ENCODE results near the gene MAP7D3.
"Not testable (repeated sequence)": the region's sequence is repeated elsewhere in the genome, so short reads cannot be mapped to it uniquely, and the experiment has no call there.

Gene MAP7D3

GRCh38 chrX:136251041-136251991, at the start of gene MAP7D3:
MAP7D3 (minus strand) TSS chrX:136251400; CDS start chrX:136251358, 42 bp downstream.
- Histone ChIP-seq H3K27ac (peak within 1 kb of the TSS; percentile 59), H3K4me2 (ENCODE audit: low read length) (peak within 1 kb of the TSS; percentile 59), H3K4me1 (no peaks in the 10 kb centered on the region), H3K9ac (no peak within 1 kb of the TSS), H3K36me3 (ENCODE audit: control insufficient read depth, insufficient read depth, low read length) (no peaks in the 10 kb centered on the region), H3K27me3 (ENCODE audit: control insufficient read depth, insufficient read depth, low read length) (no peaks in the 10 kb centered on the region), H3K9me3 (ENCODE audit: control insufficient read depth, low read length) (no peaks in the 10 kb centered on the region), H3K4me3 (ENCODE audit: low read depth, low read length) (peak within 1 kb of the TSS; percentile 61), H3K79me2 (no peaks in the 10 kb centered on the region), H2AFZ (peak within 1 kb of the TSS; percentile 90)
- TF ChIP-seq CTCF (IDR thresholded peaks at IDR 0.05) = no peak

- H3K27ac ChIP-seq; H3K4me1 ChIP-seq; H3K36me3 ChIP-seq (ENCODE audit: control insufficient read depth, insufficient read depth, low read length); H3K4me2 ChIP-seq (ENCODE audit: low read length); H3K9ac ChIP-seq; H3K27me3 ChIP-seq (ENCODE audit: control insufficient read depth, insufficient read depth, low read length); H3K4me3 ChIP-seq (ENCODE audit: low read depth, low read length); H3K79me2 ChIP-seq; H3K9me3 ChIP-seq (ENCODE audit: control insufficient read depth, low read length); H2AFZ ChIP-seq: not testable (repeated sequence)
Measured at GRCh38 chrX:136300721-136301120, 49.5 kb upstream of the MAP7D3 start, which contains the start of gene ADGRG4. ADGRG4 (plus strand) TSS chrX:136300963; CDS start chrX:136308778, 7,815 bp downstream.

DNA sequence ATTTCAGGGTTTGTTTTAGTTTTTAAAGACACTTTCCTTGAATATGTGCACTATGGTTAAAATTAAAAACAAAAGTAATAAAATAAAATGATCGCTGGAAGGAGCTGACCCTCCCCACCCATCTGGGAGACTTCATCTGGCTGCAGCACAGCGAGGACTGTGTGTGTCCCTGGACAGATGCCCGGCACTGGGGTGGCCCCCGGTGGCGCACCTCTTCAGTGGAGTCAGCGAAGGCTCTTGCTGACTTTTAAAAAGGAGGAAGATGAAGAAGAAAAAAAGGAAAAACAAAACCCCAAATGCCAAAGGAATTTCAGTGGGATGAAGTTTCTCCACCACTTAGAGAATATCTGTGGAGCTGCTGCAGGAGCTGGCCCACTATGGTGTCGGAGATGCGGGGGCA, 44.2 kb upstream of the MAP7D3 start:
- no peaks in the 10 kb centered on the region for H3K4me1 ChIP-seq

DNA sequence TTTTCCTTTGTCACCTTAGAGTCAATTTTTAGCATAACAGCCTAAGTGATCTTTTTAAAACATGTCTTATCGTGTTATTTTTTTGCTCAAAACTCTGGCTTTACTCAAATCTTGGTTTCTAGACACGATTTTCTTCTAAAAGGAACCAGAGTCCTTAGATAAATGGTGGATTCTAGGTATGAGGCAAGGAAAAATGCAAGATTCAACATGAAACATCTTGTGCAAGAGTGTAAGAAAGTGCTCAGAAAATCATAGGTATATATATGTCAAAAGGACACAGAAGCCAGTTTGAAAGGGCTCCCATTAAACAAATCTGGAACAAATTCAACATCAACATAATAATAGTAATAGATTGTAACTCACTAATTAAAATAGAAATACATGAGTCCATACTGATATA, 41.5 kb upstream of the MAP7D3 start:
- Histone ChIP-seq H3K9me3 (ENCODE audit: control insufficient read depth, low read length) (no peaks in the 10 kb centered on the region), H3K9ac (no peak overlapping the region), H3K27ac (no peak overlapping the region), H3K27me3 (ENCODE audit: control insufficient read depth, insufficient read depth, low read length) (no peaks in the 10 kb centered on the region), H2AFZ (no peak overlapping the region), H3K36me3 (ENCODE audit: control insufficient read depth, insufficient read depth, low read length) (no peaks in the 10 kb centered on the region), H3K79me2 (no peaks in the 10 kb centered on the region), H3K4me1 (no peaks in the 10 kb centered on the region), H3K4me2 (ENCODE audit: low read length) (no peak overlapping the region), H3K4me3 (ENCODE audit: low read depth, low read length) (no peak overlapping the region)
- TF ChIP-seq CTCF (IDR thresholded peaks at IDR 0.05) = no peak

More for the DNA sequence above, 44.2 kb upstream of the MAP7D3 start:
- Histone ChIP-seq H3K36me3 (ENCODE audit: control insufficient read depth, insufficient read depth, low read length) (no peaks in the 10 kb centered on the region), H3K9ac (no peak overlapping the region), H3K4me3 (ENCODE audit: low read depth, low read length) (no peak overlapping the region), H3K4me2 (ENCODE audit: low read length) (no peak overlapping the region), H3K27ac (no peak overlapping the region), H3K79me2 (no peaks in the 10 kb centered on the region), H2AFZ (no peak overlapping the region), H3K9me3 (ENCODE audit: control insufficient read depth, low read length) (no peaks in the 10 kb centered on the region), H3K27me3 (ENCODE audit: control insufficient read depth, insufficient read depth, low read length) (no peaks in the 10 kb centered on the region)
- no peak for TF ChIP-seq CTCF (IDR thresholded peaks at IDR 0.05)

GRCh38 chrX:136291824-136292223, 40.6 kb upstream of the MAP7D3 start:
- H3K9me3 ChIP-seq (ENCODE audit: control insufficient read depth, low read length) = no peaks in the 10 kb centered on the region
- H3K27me3 ChIP-seq (ENCODE audit: control insufficient read depth, insufficient read depth, low read length) = no peaks in the 10 kb centered on the region
- no peaks in the 10 kb centered on the region for H3K79me2 ChIP-seq
- TF ChIP-seq CTCF (IDR thresholded peaks at IDR 0.05) = no peak
- H3K27ac ChIP-seq = no peak overlapping the region
- H2AFZ ChIP-seq = no peak overlapping the region
- no peak overlapping the region for H3K9ac ChIP-seq
- H3K4me1 ChIP-seq = no peaks in the 10 kb centered on the region
- H3K4me2 ChIP-seq (ENCODE audit: low read length) = no peak overlapping the region
- no peaks in the 10 kb centered on the region for H3K36me3 ChIP-seq (ENCODE audit: control insufficient read depth, insufficient read depth, low read length)
- H3K4me3 ChIP-seq (ENCODE audit: low read depth, low read length) = no peak overlapping the region

GRCh38 chrX:136286375-136286774, 35.2 kb upstream of the MAP7D3 start:
- not testable (repeated sequence) for H3K4me3 ChIP-seq (ENCODE audit: low read depth, low read length); H3K36me3 ChIP-seq (ENCODE audit: control insufficient read depth, insufficient read depth, low read length); H3K79me2 ChIP-seq; H3K4me2 ChIP-seq (ENCODE audit: low read length); H3K9ac ChIP-seq; H3K27ac ChIP-seq; H3K9me3 ChIP-seq (ENCODE audit: control insufficient read depth, low read length); H3K4me1 ChIP-seq; H2AFZ ChIP-seq; H3K27me3 ChIP-seq (ENCODE audit: control insufficient read depth, insufficient read depth, low read length)
